Measurements from ENCODE around the gene ZNF823. TPM values are rescaled to one million over a fixed set of nuclear protein-coding genes. Genes with fewer than 3 reads are reported as not detected.

The ZNF823 gene
- total and polyA plus RNA-seq, 2 of the 13 experiments (the other 11 are each of a cell fraction or from before 2014, with no cell fraction given): 5.7 to 11.7 TPM

- TF ChIP-seq PBX2 (CRISPR knock-in tag; IDR thresholded peaks at IDR 0.05) (peak; percentile 91), THAP8 (CRISPR knock-in tag; IDR thresholded peaks at IDR 0.05; ENCODE audit: borderline replicate concordance) (no peak), ZNF33A (CRISPR knock-in tag; IDR thresholded peaks at IDR 0.05; ENCODE audit: borderline replicate concordance) (no peak), HNF4A (CRISPR knock-in tag; IDR thresholded peaks at IDR 0.05) (peak; percentile 77), HMG20B (CRISPR knock-in tag; conservative IDR thresholded peaks at IDR 0.05) (no peak), HOXA7 (CRISPR knock-in tag; IDR thresholded peaks at IDR 0.05) (no peak), SCMH1 (CRISPR knock-in tag; IDR thresholded peaks at IDR 0.05; ENCODE audit: borderline replicate concordance) (no peak), SMAD3 (CRISPR knock-in tag; IDR thresholded peaks at IDR 0.05) (no peak), HDAC6 (IDR thresholded peaks at IDR 0.05; ENCODE audit: low read depth, low read length) (no peak), ZNF205 (CRISPR knock-in tag; IDR thresholded peaks at IDR 0.05) (0 out of 2 replicates have a peak, but pooled peaks have one; percentile 15), ZNF737 (CRISPR knock-in tag; IDR thresholded peaks at IDR 0.05; ENCODE audit: borderline replicate concordance) (no peak), TFDP2 (CRISPR knock-in tag; IDR thresholded peaks at IDR 0.05) (peak; percentile 82), GRHL1 (CRISPR knock-in tag; conservative IDR thresholded peaks at IDR 0.05) (no peak), CBFB (CRISPR knock-in tag; IDR thresholded peaks at IDR 0.05) (0 out of 2 replicates have a peak, but pooled peaks have one; percentile 17), ZSCAN31 (CRISPR knock-in tag; IDR thresholded peaks at IDR 0.05; ENCODE audit: low read depth) (0 out of 2 replicates have a peak, but pooled peaks have one; percentile 62), HNRNPK (IDR thresholded peaks at IDR 0.05; ENCODE audit: low read depth, low read length, poor library complexity, severe bottlenecking) (no peak), ZNF350 (CRISPR knock-in tag; IDR thresholded peaks at IDR 0.05; ENCODE audit: borderline replicate concordance, low read depth) (peak; percentile 14; the same call in 1 of the 2 replicates), SPEN (CRISPR knock-in tag; IDR thresholded peaks at IDR 0.05; ENCODE audit: low read depth) (peak; percentile 81), ZNF18 (CRISPR knock-in tag; IDR thresholded peaks at IDR 0.05; ENCODE audit: insufficient replicate concordance) (peak; percentile 81), ONECUT2 (CRISPR knock-in tag; IDR thresholded peaks at IDR 0.05) (no peak), NCOA5 (CRISPR knock-in tag; IDR thresholded peaks at IDR 0.05) (no peak), ZSCAN29 (CRISPR knock-in tag; conservative IDR thresholded peaks at IDR 0.05) (peak; percentile 69)
Measured at GRCh38 chr19:11766597-11767591, 28.1 kb upstream of the ZNF823 start, which contains the start of gene ZNF441 (continued).
